ENCODE results near the gene MYBPC1.

- TF ChIP-seq, protein P1, sequence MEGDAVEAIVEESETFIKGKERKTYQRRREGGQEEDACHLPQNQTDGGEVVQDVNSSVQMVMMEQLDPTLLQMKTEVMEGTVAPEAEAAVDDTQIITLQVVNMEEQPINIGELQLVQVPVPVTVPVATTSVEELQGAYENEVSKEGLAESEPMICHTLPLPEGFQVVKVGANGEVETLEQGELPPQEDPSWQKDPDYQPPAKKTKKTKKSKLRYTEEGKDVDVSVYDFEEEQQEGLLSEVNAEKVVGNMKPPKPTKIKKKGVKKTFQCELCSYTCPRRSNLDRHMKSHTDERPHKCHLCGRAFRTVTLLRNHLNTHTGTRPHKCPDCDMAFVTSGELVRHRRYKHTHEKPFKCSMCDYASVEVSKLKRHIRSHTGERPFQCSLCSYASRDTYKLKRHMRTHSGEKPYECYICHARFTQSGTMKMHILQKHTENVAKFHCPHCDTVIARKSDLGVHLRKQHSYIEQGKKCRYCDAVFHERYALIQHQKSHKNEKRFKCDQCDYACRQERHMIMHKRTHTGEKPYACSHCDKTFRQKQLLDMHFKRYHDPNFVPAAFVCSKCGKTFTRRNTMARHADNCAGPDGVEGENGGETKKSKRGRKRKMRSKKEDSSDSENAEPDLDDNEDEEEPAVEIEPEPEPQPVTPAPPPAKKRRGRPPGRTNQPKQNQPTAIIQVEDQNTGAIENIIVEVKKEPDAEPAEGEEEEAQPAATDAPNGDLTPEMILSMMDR (IDR thresholded peaks at IDR 0.05) = no peak
- no peak for TF ChIP-seq ZFX (IDR thresholded peaks at IDR 0.05; ENCODE audit: borderline replicate concordance)
Observed at GRCh38 chr12:101664992-101665391, 70.2 kb downstream of the MYBPC1 start.
